Mammary epithelial cell (primary cell): ENCODE results near the gene IRX5.

ENCODE experiments used
- CTCF ChIP-seq, 2 donors: IDR thresholded peaks in 1 of 2; conservative IDR thresholded peaks in 1 of 2; 2 replicates each; pipeline ENCODE4 v1.5.1; 2011 to 2012; ENCODE audit warnings: inconsistent platforms in 2 of 2, low read length in 2 of 2, mild to moderate bottlenecking in 2 of 2, control low read depth in 1 of 2, low read depth in 1 of 2; ENCODE audit not compliant: insufficient read depth in 1 of 2; ENCODE audit errors: extremely low read depth in 1 of 2
- EZH2 ChIP-seq: IDR thresholded peaks from 2 replicates; pipeline ENCODE4 v1.6.1; 2012; ENCODE audit warnings: low read length, inconsistent platforms, borderline replicate concordance

GRCh38 chr16:54953461-54953860 is 22.8 kb downstream of the IRX5 start:
- TF ChIP-seq CTCF (conservative IDR thresholded peaks at IDR 0.05 in 1 of 2, IDR thresholded peaks at IDR 0.05 in 1 of 2; ENCODE audit: extremely low read depth in 1 of 2, insufficient read depth in 1 of 2, low read depth in 1 of 2, low read length in 2 of 2) (no peak), EZH2 (no peak)
